Esophagus muscularis mucosa (tissue), 3 donors: ENCODE data around the gene CCNE1.

ENCODE experiments used
- POLR2A ChIP-seq: fragments of 450-650 bp; IDR thresholded peaks from one replicate; pipeline ENCODE4 v1.6.1; 2017; ENCODE audit warnings: antibody characterized with exemption, moderate library complexity, mild to moderate bottlenecking, low read depth
- TF ChIP-seq, protein P1 (sequence below), 3 experiments: fragments of 200-600 bp in 2 of 3; fragments of 450-650 bp in 1 of 3; sonication (generic) in 2 of 3; IDR thresholded peaks; one replicate each; pipeline ENCODE4 v1.5.1; 2017 to 2019; ENCODE audit warnings: antibody characterized with exemption in 3 of 3, mild to moderate bottlenecking in 2 of 3, moderate library complexity in 1 of 3

DNA sequence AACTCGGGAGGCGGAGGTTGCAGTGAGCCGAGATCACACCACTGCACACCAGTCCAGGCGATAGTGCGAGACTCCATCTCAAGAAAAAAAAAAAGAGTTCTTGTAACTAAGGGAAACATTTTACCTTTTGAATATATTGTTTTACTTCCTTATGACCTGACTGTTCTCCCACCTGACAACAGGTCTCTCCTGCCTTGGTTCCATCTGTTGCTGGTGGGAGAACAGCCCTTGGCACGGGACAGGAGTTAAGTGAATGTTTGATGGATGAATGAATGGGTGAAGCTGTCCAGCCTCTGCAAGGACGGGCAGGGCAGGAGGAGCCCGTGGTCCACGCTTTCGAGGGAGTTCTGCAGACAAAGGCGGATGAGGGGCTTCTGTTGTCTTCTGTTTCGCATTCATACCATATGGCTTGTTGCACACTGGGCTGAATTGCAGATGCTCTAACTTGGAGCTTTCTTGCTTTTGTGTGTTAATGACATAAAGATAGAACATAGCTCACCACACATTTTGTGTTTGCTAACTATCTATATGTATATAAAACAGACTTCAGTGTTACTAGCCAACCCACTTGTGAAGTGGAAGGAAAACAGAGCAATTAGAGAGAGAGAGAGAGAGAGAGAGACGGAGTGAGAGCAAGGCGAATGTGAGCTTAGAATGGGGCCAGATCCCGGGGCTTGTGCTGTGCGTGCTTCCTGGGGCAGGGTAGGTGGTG, 16.2 kb upstream of the CCNE1 start:
- TF ChIP-seq, protein P1, sequence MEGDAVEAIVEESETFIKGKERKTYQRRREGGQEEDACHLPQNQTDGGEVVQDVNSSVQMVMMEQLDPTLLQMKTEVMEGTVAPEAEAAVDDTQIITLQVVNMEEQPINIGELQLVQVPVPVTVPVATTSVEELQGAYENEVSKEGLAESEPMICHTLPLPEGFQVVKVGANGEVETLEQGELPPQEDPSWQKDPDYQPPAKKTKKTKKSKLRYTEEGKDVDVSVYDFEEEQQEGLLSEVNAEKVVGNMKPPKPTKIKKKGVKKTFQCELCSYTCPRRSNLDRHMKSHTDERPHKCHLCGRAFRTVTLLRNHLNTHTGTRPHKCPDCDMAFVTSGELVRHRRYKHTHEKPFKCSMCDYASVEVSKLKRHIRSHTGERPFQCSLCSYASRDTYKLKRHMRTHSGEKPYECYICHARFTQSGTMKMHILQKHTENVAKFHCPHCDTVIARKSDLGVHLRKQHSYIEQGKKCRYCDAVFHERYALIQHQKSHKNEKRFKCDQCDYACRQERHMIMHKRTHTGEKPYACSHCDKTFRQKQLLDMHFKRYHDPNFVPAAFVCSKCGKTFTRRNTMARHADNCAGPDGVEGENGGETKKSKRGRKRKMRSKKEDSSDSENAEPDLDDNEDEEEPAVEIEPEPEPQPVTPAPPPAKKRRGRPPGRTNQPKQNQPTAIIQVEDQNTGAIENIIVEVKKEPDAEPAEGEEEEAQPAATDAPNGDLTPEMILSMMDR (IDR thresholded peaks at IDR 0.05), result no peak
- no peak for TF ChIP-seq POLR2A
